Spleen (tissue), 7 donors: Measurements from ENCODE around the gene FLT4.

Experiments
- POLR2A ChIP-seq, 3 donors: fragments of 450-650 bp; IDR thresholded peaks; one replicate each; pipeline ENCODE4 v1.5.1; 2017; ENCODE audit warnings: antibody characterized with exemption in 3 of 3, mild to moderate bottlenecking in 1 of 3
- TF ChIP-seq, protein P1 (sequence below), 11 experiments: fragments of 200-600 bp in 7 of 11; fragments of 450-650 bp in 4 of 11; sonication (generic) in 4 of 11; IDR thresholded peaks in 8 of 11; conservative IDR thresholded peaks in 3 of 11; 1 replicate in 7 of 11; 2 replicates in 4 of 11; pipeline versions ENCODE4 v1.4.0 to v1.8.0; 2016 to 2021; ENCODE audit warnings: antibody characterized with exemption in 11 of 11, inconsistent platforms in 4 of 11, mild to moderate bottlenecking in 1 of 11
- donor health status: DM: no; HTN: no; CAD: no; lungs with moderate emphysema.
- donor health status: DM: no; HTN: no; CAD: no.
- donor health status: DM: no; HTN: no; CAD: no.

DNA sequence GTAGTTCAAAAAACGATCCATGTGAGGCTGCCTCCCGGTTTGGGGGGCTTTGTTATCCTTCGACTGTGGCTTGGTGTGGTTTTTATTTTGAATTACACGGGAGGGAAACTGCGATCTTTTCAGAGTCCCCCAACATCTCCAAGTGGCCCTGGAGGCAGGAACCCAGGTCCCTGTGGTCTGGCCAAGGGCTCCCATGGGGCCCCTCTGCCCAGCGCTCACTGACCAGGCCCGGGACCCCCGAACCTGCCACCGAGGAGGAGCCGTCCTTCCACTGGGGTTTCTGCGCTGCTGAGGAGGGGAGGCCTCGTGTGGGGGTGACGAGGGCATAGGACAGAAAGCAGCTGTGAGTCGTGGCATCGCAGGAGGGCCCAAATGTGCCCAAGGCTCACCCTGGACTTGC, 40.0 kb downstream of the FLT4 start:
- TF ChIP-seq, protein P1, sequence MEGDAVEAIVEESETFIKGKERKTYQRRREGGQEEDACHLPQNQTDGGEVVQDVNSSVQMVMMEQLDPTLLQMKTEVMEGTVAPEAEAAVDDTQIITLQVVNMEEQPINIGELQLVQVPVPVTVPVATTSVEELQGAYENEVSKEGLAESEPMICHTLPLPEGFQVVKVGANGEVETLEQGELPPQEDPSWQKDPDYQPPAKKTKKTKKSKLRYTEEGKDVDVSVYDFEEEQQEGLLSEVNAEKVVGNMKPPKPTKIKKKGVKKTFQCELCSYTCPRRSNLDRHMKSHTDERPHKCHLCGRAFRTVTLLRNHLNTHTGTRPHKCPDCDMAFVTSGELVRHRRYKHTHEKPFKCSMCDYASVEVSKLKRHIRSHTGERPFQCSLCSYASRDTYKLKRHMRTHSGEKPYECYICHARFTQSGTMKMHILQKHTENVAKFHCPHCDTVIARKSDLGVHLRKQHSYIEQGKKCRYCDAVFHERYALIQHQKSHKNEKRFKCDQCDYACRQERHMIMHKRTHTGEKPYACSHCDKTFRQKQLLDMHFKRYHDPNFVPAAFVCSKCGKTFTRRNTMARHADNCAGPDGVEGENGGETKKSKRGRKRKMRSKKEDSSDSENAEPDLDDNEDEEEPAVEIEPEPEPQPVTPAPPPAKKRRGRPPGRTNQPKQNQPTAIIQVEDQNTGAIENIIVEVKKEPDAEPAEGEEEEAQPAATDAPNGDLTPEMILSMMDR (IDR thresholded peaks at IDR 0.05 in 8 of 11, conservative IDR thresholded peaks at IDR 0.05 in 3 of 11) = no peak
- TF ChIP-seq POLR2A (IDR thresholded peaks at IDR 0.05) = no peak
